Omental fat pad (tissue), 4 donors: ENCODE results near the gene CUX1. TPM values are rescaled to one million over a fixed set of nuclear protein-coding genes. Genes with fewer than 3 reads are reported as not detected.
A peak's percentile ranks its signal among the peaks of the same experiment; 100 is the strongest.

ENCODE experiments used
- ATAC-seq: fragments of 150-250 bp; one replicate; pipeline ENCODE4 v1.9.1; 2016; ENCODE audit warnings: mild to moderate bottlenecking, moderate library complexity; ENCODE audit not compliant: low FRiP score
- DNase-seq: peaks from one replicate; pipeline ENCODE4 v3.0.0-alpha.2; 2019; ENCODE audit warnings: low spot score
- total RNA-seq, 4 donors: library from RNA; depleted of rRNA; stranded (reverse); fragments of >200 nt; gene quantifications; one replicate each; pipeline ENCODE4 v1.1.0, GENCODE V29; 2016
- TF ChIP-seq, protein P1 (sequence below), 3 donors: fragments of 450-650 bp; IDR thresholded peaks; one replicate each; pipeline ENCODE4 v1.5.1; 2016 to 2017; ENCODE audit warnings: antibody characterized with exemption in 3 of 3, mild to moderate bottlenecking in 3 of 3, moderate library complexity in 2 of 3

The CUX1 gene, protein sequence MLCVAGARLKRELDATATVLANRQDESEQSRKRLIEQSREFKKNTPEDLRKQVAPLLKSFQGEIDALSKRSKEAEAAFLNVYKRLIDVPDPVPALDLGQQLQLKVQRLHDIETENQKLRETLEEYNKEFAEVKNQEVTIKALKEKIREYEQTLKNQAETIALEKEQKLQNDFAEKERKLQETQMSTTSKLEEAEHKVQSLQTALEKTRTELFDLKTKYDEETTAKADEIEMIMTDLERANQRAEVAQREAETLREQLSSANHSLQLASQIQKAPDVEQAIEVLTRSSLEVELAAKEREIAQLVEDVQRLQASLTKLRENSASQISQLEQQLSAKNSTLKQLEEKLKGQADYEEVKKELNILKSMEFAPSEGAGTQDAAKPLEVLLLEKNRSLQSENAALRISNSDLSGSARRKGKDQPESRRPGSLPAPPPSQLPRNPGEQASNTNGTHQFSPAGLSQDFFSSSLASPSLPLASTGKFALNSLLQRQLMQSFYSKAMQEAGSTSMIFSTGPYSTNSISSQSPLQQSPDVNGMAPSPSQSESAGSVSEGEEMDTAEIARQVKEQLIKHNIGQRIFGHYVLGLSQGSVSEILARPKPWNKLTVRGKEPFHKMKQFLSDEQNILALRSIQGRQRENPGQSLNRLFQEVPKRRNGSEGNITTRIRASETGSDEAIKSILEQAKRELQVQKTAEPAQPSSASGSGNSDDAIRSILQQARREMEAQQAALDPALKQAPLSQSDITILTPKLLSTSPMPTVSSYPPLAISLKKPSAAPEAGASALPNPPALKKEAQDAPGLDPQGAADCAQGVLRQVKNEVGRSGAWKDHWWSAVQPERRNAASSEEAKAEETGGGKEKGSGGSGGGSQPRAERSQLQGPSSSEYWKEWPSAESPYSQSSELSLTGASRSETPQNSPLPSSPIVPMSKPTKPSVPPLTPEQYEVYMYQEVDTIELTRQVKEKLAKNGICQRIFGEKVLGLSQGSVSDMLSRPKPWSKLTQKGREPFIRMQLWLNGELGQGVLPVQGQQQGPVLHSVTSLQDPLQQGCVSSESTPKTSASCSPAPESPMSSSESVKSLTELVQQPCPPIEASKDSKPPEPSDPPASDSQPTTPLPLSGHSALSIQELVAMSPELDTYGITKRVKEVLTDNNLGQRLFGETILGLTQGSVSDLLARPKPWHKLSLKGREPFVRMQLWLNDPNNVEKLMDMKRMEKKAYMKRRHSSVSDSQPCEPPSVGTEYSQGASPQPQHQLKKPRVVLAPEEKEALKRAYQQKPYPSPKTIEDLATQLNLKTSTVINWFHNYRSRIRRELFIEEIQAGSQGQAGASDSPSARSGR (N-terminal part only)
- 100 to 1,000 TPM in 1 of 4 donors, 10 to 100 TPM in 3; 67.6 to 141 (median 75.7) TPM for total RNA-seq

DNA sequence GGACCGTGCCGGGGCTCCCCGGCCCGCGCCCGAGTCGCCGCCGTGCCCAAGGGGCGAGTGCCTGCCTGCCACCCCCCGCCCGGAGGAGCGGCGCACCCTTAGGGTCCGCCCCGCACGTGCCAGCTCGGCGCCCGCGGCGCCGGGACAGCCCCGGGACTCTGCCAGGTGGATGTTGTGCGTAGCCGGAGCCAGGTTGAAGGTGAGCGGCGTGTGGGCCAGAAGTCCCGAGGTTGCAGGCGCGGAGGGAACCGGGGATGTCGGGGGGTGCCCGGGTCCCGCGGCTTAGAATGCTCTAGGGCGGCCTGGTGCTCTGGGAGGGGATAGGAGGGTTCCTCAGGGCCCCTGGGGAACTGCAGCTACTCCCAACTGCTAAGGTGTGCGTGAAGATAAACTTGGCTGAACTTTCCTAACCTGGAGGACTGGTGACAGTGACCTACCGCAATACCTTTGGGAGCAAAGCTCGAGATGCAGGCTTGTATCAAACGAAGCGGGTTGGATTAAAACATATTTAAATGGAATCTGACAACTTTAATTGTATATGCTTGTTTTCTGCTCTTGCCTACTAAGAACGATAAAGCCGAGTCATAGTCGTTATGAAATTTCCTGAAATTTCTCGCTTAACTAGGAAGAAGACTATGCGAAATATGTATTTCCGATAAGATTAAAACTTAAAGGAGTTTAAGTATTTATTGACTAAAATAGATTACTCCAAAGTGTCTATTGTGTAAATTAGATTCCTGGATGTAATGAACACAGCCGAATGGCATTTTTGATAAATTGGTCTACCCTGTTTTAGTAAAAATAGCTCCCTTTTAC lies at the start of gene CUX1:
Gene CUX1, plus strand, starts transcription at position 156 of the 816 bp plus-strand sequence. Its CDS starts 14 bp downstream, at position 170.
- DNase-seq = no peak
- TF ChIP-seq, protein P1, sequence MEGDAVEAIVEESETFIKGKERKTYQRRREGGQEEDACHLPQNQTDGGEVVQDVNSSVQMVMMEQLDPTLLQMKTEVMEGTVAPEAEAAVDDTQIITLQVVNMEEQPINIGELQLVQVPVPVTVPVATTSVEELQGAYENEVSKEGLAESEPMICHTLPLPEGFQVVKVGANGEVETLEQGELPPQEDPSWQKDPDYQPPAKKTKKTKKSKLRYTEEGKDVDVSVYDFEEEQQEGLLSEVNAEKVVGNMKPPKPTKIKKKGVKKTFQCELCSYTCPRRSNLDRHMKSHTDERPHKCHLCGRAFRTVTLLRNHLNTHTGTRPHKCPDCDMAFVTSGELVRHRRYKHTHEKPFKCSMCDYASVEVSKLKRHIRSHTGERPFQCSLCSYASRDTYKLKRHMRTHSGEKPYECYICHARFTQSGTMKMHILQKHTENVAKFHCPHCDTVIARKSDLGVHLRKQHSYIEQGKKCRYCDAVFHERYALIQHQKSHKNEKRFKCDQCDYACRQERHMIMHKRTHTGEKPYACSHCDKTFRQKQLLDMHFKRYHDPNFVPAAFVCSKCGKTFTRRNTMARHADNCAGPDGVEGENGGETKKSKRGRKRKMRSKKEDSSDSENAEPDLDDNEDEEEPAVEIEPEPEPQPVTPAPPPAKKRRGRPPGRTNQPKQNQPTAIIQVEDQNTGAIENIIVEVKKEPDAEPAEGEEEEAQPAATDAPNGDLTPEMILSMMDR (IDR thresholded peaks at IDR 0.05) = no peak
- ATAC-seq = peak; percentile 24

DNA sequence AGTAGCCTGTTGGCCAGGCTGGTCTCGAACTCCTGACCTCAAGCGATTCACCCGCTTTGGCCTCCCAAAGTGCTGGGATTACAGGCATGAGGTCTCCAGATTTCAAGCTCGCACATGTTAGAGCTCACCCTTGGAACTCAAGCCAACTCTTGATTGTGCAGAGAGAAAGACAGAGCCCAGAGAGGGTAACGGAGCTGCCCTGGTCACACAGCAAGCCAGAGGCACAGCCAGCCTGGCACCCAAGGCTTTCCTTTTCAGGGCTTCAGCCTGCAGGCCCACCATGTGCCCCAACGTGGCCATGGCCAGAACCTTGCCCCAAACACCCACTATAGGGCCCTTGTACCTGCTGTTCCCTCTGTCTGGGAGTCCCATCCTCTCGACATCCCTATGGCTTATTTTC lies 49.1 kb upstream of the CUX1 start:
- ATAC-seq (no peak), DNase-seq (no peak)
- TF ChIP-seq, protein P1 (IDR thresholded peaks at IDR 0.05) = no peak

DNA sequence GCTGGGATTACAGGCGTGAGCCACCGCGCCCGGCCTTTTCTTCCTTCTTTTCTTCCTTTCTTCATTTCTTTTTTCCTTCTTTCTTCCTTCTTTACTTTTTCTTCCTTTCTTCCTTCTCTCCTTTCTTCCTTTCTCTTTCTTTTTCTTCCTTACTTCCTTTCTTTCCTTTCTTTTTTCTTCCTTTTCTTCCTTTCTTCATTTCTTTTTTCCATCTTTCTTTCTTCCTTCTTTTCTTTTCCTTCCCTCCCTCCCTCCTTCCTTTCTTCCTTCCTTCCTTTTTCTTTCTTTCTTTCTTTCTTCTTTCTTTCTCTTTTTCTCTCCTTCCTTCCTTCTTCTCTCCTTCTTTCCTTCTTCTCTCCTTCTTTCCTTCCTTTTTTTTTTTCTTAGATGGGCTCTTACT lies 47.0 kb upstream of the CUX1 start:
- TF ChIP-seq, protein P1 (IDR thresholded peaks at IDR 0.05) = no peak
- DNase-seq = no peak
- ATAC-seq = no peak

DNA sequence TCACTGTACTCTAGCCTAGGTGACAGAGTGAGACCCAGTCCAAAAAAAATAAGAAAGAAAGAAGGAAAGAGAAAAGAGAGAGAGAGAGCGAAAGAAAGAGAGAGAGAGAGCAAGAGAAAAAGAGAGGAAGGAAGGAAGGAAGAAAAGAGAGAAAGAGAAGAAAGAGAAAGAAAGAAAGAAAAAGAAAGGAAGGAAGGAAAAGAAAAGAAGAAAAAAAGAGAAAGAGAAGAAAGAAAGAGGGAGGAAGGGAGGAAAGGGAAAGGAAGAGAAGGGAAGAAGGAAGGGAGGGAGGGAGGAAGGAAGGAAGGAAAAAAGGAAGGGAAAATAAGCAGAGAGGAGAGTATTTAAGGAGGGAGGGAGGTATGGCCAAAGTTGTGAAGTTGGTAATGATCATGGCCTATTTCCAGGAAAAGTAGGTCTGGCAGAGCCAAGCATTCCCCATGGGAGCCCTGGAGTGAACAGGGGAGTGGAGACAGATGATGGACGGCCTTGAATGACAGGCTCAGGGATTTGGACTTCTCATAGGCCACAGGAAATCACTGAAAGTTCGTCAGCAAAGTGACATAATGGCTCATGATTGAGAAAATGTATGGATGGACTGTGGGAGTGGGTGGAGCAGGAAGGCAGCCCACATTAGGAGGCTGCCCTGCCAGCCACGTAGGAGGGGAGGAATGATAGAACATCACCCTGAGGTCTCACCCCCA lies 44.8 kb upstream of the CUX1 start:
- no peak for DNase-seq
- ATAC-seq = no peak
- TF ChIP-seq, protein P1 (IDR thresholded peaks at IDR 0.05) = no peak

DNA sequence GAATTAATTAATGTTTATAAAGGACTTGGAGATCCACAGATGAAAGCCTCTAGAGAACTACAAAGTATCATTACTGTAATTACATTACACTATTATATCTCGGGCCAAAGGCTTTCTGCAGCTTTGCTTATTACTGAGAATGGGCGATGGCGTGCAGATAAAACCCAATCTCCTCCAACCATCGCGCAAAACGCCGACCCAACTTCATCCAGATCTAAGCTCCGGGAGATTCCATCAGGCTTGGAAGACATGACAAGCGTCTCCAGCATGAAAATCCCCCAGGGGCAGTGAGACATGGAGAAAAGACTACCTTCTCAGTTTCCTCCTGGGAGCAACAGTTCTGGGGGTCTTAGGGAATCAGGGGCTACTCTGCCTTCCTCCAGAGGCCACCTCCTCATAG lies 42.2 kb upstream of the CUX1 start:
- DNase-seq (no peak), ATAC-seq (no peak)
- TF ChIP-seq, protein P1 (IDR thresholded peaks at IDR 0.05) = no peak
